Measurements from ENCODE around the gene UBA3.

The UBA3 gene

DNA sequence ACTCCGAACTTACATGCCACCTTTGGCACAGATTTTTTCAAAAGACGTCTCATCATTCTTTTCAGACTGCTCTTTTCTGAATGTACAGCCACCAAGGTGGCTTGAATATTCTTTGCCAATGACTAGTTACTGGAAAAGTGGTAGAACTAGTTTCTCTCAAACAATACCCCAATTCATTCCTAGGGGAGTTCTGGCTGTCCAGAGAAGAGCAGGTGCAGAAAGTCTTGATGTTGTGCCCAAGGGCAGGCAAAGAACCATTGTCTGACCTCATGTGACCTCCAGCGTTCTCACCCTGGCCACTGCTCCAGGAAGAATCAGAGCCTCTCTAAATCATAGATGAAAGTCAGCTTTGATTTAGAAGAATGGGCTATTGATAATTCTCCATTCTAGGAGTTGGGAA, 36.7 kb upstream of the UBA3 start:
- no peaks in the 10 kb centered on the region for H3K36me3 ChIP-seq (ENCODE audit: control insufficient read depth, low read length)
- peaks cover 2% of the 10 kb centered on the region; the same call in 1 of the 2 replicates for H3K27me3 ChIP-seq (ENCODE audit: control insufficient read depth, low read length)
- H3K9me2 ChIP-seq (replicated peaks; ENCODE audit: control insufficient read depth, low read length): no peaks in the 10 kb centered on the region
- H3F3A ChIP-seq (ENCODE audit: control insufficient read depth, insufficient read depth): no peaks in the 10 kb centered on the region
- H3K4me2 ChIP-seq (ENCODE audit: low read length): no peak overlapping the region
- H3K79me2 ChIP-seq (ENCODE audit: control insufficient read depth, low read length): no peaks in the 10 kb centered on the region
- no peaks in the 10 kb centered on the region for H4K20me1 ChIP-seq (ENCODE audit: control insufficient read depth, insufficient read depth, low read depth, low read length)
- no peak overlapping the region for H3K27ac ChIP-seq (ENCODE audit: low read depth, low read length)
- no peak for TF ChIP-seq EZH2phosphoT487 (IDR thresholded peaks at IDR 0.05; ENCODE audit: borderline replicate concordance, low read length)
- TF ChIP-seq, protein P1, sequence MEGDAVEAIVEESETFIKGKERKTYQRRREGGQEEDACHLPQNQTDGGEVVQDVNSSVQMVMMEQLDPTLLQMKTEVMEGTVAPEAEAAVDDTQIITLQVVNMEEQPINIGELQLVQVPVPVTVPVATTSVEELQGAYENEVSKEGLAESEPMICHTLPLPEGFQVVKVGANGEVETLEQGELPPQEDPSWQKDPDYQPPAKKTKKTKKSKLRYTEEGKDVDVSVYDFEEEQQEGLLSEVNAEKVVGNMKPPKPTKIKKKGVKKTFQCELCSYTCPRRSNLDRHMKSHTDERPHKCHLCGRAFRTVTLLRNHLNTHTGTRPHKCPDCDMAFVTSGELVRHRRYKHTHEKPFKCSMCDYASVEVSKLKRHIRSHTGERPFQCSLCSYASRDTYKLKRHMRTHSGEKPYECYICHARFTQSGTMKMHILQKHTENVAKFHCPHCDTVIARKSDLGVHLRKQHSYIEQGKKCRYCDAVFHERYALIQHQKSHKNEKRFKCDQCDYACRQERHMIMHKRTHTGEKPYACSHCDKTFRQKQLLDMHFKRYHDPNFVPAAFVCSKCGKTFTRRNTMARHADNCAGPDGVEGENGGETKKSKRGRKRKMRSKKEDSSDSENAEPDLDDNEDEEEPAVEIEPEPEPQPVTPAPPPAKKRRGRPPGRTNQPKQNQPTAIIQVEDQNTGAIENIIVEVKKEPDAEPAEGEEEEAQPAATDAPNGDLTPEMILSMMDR (IDR thresholded peaks at IDR 0.05; ENCODE audit: low read depth, low read length, poor library complexity, severe bottlenecking): no peak
- H3K4me3 ChIP-seq (ENCODE audit: low read length): no peak overlapping the region
- H3K9me3 ChIP-seq (ENCODE audit: control insufficient read depth, insufficient read depth, low read length): no peaks in the 10 kb centered on the region
- H3K4me1 ChIP-seq (ENCODE audit: control insufficient read depth, low read length): no peaks in the 10 kb centered on the region

DNA sequence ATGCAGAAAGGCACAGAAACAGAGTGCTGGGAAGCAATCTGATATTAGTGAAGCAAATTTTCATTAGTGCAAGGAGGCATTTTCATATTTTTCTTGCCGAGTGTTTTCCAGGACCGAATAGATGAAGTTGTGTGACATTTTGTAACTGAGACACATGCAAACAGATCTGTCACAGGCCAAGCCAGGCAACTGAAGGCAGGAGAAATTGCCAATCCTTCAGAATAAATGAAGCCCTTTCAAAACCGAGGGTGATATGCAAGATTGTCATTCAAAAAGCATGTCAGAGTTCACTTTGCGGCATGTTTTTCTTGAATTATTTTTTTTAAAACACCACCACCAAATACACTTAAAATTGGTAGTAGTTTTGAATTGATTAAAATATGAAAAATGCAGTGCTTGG, 36.0 kb upstream of the UBA3 start:
- Histone ChIP-seq H3K9me3 (ENCODE audit: control insufficient read depth, insufficient read depth, low read length) (no peaks in the 10 kb centered on the region), H3K27me3 (ENCODE audit: control insufficient read depth, low read length) (no peaks in the 10 kb centered on the region), H3K36me3 (ENCODE audit: control insufficient read depth, low read length) (no peaks in the 10 kb centered on the region), H3K9me2 (replicated peaks; ENCODE audit: control insufficient read depth, low read length) (no peaks in the 10 kb centered on the region), H3K79me2 (ENCODE audit: control insufficient read depth, low read length) (no peaks in the 10 kb centered on the region), H3K4me3 (ENCODE audit: low read length) (no peak overlapping the region), H4K20me1 (ENCODE audit: control insufficient read depth, insufficient read depth, low read depth, low read length) (no peaks in the 10 kb centered on the region), H3K27ac (ENCODE audit: low read depth, low read length) (no peak overlapping the region), H3F3A (ENCODE audit: control insufficient read depth, insufficient read depth) (no peaks in the 10 kb centered on the region), H3K4me1 (ENCODE audit: control insufficient read depth, low read length) (no peaks in the 10 kb centered on the region), H3K4me2 (ENCODE audit: low read length) (no peak overlapping the region)
- TF ChIP-seq, protein P1 (IDR thresholded peaks at IDR 0.05; ENCODE audit: low read depth, low read length, poor library complexity, severe bottlenecking): no peak
- TF ChIP-seq EZH2phosphoT487 (IDR thresholded peaks at IDR 0.05; ENCODE audit: borderline replicate concordance, low read length): no peak

DNA sequence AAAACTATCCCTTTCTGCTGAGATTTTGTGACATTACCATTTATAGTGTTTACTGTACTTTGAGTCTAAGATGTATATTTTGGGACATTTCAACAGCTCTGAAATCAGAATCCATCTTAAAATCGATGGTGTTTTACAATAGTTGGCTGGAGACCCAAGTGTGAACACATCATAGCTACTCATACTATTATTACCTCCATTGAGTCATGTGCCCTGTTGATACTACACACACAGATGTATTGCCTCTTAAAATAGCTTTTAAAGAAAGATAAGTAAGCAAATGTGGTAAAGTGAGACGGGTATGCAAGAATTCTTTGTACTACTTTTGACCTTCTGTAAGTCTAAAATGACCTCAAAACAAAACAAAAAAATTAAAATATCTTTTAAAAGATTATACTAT, 35.6 kb upstream of the UBA3 start:
- H3K36me3 ChIP-seq (ENCODE audit: control insufficient read depth, low read length): no peaks in the 10 kb centered on the region
- no peak overlapping the region for H3K4me3 ChIP-seq (ENCODE audit: low read length)
- H3F3A ChIP-seq (ENCODE audit: control insufficient read depth, insufficient read depth): no peaks in the 10 kb centered on the region
- H3K4me2 ChIP-seq (ENCODE audit: low read length): no peak overlapping the region
- no peaks in the 10 kb centered on the region for H3K9me2 ChIP-seq (replicated peaks; ENCODE audit: control insufficient read depth, low read length)
- no peaks in the 10 kb centered on the region for H3K27me3 ChIP-seq (ENCODE audit: control insufficient read depth, low read length)
- no peaks in the 10 kb centered on the region for H3K79me2 ChIP-seq (ENCODE audit: control insufficient read depth, low read length)
- no peaks in the 10 kb centered on the region for H3K9me3 ChIP-seq (ENCODE audit: control insufficient read depth, insufficient read depth, low read length)
- H4K20me1 ChIP-seq (ENCODE audit: control insufficient read depth, insufficient read depth, low read depth, low read length): no peaks in the 10 kb centered on the region
- no peak overlapping the region for H3K27ac ChIP-seq (ENCODE audit: low read depth, low read length)
- H3K4me1 ChIP-seq (ENCODE audit: control insufficient read depth, low read length): no peaks in the 10 kb centered on the region
- TF ChIP-seq, protein P1 (IDR thresholded peaks at IDR 0.05; ENCODE audit: low read depth, low read length, poor library complexity, severe bottlenecking): no peak
- TF ChIP-seq EZH2phosphoT487 (IDR thresholded peaks at IDR 0.05; ENCODE audit: borderline replicate concordance, low read length): no peak

DNA sequence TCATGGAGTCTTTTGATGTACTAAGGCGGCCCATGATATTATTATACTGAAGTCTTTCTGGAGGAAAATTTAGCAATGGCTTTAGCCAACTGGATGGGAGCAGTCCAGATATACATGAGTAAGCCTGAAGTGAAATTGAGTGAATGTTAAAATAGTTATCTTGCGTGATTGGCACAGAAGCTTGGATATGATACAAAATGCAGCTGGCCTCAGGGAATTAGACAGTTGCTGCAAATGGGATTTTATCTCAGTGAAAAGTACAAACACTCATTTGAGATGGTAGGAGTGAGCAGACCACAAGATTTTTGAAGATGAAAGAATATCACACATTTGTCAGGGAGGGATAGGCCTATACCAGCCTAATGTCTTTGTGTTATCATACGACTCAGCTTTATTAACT, 33.4 kb upstream of the UBA3 start:
- TF ChIP-seq, protein P1 (IDR thresholded peaks at IDR 0.05; ENCODE audit: low read depth, low read length, poor library complexity, severe bottlenecking): no peak
- no peak for TF ChIP-seq EZH2phosphoT487 (IDR thresholded peaks at IDR 0.05; ENCODE audit: borderline replicate concordance, low read length)
- no peaks in the 10 kb centered on the region for H3K9me2 ChIP-seq (replicated peaks; ENCODE audit: control insufficient read depth, low read length)

More for the DNA sequence above, 33.4 kb upstream of the UBA3 start:
- Histone ChIP-seq H3K36me3 (ENCODE audit: control insufficient read depth, low read length) (no peaks in the 10 kb centered on the region), H3K27ac (ENCODE audit: low read depth, low read length) (no peak overlapping the region), H3K9me3 (ENCODE audit: control insufficient read depth, insufficient read depth, low read length) (no peaks in the 10 kb centered on the region), H3K4me1 (ENCODE audit: control insufficient read depth, low read length) (no peaks in the 10 kb centered on the region), H3K27me3 (ENCODE audit: control insufficient read depth, low read length) (no peaks in the 10 kb centered on the region), H3K4me2 (ENCODE audit: low read length) (no peak overlapping the region), H3K4me3 (ENCODE audit: low read length) (no peak overlapping the region), H3F3A (ENCODE audit: control insufficient read depth, insufficient read depth) (no peaks in the 10 kb centered on the region), H4K20me1 (ENCODE audit: control insufficient read depth, insufficient read depth, low read depth, low read length) (no peaks in the 10 kb centered on the region), H3K79me2 (ENCODE audit: control insufficient read depth, low read length) (no peaks in the 10 kb centered on the region)
